HG03025 (cell line): ENCODE results near the gene KCNA10.

Source experiments
- ATAC-seq: cut with Tn5 transposase; IDR thresholded peaks from one replicate; pipeline ENCODE4 v1.9.1; 2021; ENCODE audit warnings: mild to moderate bottlenecking, moderate library complexity; ENCODE audit not compliant: unreplicated experiment, low FRiP score

Gene KCNA10

DNA sequence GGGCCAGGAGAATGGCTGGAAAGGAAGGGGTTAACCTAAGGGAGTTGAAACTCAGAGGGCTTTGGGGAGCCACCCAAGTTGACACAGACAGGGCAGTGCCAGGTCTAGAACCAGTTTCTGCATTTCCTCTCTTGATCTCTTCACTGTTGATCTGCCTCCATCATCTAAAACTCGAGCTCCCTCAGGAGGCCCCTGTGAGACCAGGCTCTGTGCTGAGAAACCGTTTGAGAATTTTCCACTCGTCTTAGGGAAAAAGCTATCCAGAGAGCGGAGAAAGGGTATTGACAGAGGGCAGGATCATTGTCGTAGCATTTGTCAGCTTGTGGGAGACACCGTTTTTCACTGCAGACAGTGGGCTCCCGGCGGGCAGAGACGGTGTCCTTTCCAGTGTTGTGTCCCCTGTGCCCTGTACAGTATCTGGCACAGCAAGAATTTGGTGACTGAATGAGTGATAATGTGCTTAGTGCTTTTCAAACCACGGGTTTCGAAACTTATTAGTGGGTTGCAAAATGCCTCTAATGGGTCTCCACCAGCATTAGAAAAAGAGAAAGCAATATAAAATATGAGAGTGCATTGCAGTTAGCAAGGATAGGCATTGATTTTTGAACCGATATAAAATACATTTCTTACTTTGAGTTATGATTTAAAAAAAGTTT, 36.9 kb downstream of the KCNA10 start:
- no peak for ATAC-seq

DNA sequence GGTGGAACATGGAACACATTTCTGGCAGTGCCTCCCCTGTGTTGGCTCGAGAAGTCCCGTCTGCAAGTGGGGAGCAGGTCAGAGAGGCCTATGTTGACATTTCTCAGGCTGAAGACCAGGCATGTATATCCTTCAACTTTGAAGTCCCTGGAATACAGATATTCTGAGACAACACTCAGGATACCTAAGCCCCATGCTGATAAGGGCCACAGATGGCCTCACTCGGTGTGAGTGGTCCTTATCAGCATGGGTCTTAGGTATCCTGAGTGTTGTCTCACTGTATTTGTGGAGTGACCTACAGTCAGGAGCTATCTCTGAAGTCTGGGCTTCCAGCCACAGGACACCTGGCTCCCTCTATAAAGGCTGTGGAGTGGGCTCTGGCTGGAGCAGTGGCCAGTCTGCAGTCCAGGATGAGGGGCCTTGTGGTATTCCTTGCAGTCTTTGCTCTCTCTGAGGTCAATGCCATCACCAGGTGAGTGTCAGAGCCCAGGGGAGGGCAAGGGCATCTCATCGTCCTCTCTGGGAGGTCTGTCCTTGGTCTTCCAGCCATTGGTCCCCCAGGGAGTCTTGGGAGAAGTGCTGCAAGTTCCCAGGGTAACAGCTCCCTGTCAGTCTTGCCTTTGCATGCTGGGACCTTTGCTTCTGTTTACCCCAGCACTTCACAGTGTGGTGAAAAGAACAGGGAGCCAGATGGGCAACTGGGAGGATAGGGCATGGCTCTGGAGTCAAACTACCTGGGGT, 38.4 kb downstream of the KCNA10 start:
- no peak for ATAC-seq

DNA sequence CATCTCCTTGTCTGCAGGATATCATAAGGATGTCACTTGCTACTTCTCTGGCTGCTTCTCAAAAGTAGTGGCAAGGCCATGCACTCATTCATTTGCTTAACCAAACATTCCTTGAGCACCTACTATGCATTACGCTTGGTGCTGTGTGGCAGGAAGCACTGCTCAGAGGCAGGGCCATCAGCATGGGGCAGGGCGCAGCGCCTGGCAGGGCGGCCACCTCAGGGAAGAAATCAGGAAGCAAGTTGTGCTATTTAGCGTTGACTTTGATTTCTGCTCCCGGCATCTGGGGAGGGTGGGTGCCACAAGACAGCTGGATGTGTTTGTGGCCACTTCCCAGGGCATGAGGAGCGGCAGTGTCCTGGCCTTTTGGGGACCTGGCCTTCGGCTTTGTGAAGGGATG, 40.1 kb downstream of the KCNA10 start:
- ATAC-seq, result no peak

DNA sequence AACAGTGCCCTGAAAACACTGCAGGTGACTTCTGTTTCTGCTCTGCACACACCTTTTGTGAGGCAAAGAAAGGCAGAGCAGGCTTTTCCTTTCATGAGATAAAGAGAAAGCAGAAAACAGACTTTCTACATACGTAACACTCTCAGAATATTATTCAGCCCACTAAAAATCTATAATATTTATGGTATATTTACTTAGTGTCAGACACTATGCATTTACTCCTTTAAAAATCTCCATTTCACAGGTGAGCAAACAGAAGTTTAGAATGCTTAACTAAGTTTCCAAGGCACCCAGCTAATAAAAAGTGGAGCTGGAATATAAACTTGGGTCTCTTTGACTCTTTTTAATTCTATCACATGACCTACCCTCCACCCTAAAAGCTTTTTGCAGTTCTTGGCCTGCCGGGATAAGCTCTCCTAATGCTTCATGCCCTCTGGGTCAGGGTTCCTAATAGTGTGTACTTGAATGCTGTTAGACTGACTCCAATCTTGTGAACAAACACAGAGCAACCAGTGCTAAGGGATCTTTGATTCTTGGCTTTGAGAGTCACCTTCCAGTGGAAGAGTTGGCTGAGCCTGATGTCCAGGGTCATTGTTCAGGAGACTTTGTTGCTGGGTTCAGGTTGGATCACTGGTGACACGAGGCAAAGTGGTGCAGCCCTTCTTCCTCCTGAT, 40.9 kb downstream of the KCNA10 start:
- ATAC-seq, result no peak

DNA sequence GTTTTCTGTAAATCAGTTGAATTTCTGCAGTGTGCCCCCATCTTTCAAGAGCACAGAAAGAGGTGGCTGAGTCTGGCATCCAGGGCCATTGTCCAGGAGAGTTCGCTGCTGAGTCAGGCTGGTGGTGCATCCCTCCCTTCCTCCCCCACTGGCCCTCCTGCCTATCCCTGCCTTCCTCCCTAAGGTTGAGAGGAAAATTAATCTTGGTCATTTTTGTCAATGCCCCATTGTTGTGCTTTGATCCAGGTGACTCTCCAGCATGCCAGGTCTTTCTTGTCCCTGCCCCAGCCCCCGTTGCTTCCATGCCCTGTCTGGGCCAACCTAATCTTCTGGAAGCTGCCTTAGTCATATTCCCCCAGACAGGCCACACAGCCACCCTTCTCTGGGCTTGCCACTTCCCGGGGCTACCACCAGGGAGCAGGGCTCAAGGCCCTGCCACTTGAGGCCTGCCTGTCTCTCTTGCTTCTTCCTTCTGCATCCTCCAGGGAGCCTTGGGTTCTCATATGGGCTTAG, 41.5 kb downstream of the KCNA10 start:
- ATAC-seq, result no peak

DNA sequence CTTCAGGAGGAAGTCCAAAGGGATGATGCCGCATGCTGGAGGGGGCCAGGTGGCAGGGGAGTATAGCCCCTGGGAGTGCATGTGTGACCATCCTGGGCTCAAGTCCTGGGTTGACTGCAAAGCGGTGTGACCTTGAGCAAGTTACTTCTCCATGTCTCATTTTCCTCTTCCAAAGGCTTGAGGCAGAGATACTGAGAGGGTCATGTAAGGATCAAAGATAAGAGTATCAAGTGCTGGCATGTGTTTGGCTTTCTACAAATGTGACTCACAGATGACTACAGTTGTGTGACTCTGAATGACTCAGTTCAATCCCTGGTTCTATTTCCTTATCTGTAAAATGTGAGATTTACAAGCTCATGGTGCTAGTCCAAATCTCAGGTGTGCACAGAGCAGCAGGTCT, 41.9 kb downstream of the KCNA10 start:
- no peak for ATAC-seq

DNA sequence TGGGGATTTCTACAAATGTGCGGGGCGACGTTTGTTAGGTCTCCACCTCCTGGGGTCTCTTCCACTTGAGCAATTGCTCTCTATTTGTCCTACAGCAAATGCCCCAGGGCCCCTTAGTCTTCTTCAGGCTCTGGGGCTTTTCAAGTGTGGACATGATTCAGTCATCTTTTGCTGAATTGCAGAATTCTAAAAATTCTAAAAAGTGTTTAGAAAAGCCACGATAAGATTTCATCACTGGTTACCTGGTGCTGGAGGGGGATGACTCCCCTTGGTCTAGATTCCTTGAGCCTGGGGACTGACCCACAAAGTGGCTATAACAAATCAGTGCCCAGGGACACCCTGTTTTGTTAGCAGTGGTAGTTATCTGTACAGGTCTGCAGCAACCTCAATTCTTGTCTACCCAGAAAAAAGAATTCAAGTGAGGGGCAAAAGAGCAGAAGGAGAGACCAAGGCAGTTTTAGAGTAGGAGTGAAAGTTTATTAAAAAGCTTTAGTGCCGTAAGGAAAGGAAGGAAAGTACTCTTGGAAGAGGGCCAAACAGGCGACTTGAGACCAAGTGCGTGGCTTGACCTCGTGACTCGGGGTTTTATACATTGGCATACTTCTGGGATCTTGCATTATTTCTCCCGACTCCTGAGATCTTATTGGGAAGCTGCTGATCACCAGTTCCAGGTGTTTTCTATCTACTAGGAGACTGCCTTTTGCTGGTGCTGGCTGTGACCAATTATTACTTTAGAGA, 42.8 kb downstream of the KCNA10 start:
- ATAC-seq, result no peak

DNA sequence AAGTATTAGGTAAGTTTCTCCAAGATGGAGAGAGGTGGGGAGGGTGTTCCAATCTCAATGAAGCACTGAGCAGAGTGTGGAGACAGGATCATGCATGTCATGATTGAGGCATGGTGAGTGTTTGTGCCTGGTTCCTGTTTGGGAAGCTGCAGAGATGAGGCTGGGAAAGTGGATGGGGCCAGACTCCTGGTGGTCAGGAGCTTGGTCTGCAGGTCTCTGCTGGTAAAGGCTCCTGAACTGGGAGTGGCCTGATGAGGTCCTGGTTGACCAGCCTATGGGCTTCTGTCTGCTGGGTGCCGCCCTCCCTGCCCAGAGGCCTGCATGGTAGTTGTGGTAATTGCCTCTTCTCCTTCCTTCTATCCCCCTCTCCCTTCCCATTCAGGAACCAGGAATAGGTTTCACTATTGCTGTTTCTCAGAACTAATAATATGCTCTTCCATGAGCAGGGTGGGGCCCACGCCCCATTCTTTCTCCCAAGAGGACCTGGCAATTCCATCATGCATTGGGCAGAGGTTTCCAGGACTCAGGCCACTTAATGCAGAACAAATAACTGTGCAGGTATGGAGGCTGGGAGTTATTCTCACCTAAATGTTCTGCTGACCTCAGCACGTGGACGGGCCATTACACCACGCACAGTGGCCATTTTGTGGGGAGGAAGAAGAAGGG, 43.5 kb downstream of the KCNA10 start:
- ATAC-seq, result no peak

DNA sequence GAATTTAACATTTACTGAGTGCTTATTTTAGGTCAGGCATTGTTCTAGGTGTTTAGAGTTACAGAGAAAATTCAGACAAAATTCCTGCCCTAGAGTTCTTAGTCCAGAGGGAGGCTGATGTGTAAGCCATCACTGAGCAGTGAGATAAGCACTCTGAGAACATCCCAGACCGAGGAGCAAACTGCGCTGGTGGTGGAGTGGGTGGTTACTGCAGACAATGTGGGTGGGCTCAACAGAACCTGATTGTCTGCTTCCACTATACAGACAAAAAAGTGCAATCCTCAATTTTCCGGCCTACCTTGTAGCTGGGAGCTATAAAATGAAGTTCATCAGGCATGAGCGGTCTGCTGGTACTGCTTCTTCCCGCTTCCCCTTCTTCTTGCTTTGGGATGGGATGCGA, 44.5 kb downstream of the KCNA10 start:
- ATAC-seq, result no peak

DNA sequence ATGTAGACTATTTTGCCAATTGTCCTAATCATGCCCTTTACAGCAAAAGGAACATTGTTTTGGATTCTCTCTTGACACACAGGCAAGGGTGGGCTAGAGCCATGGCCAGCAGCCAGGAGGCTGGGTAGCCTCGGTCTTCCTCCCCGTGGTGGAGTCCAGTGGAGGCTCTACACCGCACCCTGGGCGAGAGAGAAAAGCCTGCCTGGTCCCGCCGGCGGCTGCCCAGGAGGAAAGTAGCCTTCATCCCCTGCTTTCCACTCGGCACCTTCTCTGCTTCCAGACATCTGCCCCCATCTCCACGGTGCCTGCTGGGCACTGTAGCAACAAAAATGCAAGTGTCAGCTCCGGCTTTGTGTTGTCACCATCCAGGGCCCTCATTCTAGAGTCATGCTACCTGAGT, 46.4 kb downstream of the KCNA10 start:
- ATAC-seq, result no peak

DNA sequence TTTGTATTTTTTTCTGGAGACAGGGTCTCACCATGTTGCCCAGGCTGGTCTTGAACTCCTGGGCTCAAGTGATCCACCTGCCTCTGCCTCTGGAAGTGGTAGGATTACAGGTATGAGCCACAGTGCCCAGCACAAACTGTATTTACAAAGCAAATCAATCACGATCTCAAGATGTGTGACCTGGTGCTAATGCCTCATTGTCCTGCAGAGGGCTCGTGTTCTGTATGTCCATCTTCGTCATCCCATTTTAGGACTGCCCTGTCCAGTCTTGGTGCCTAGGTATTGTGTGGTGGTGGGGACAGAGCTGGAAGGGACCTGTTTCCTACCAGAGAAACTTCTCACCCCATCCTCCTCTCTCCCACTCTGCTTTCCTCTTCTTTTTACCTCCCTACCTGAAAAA, 47.8 kb downstream of the KCNA10 start:
- no peak for ATAC-seq
